GM12892 (cell line): ENCODE results near the gene SGIP1.

Source experiments
- POLR2A ChIP-seq: IDR thresholded peaks from 2 replicates; pipeline ENCODE4 v1.6.1; 2011; ENCODE audit warnings: low read depth, low read length, control low read depth
- POLR2AphosphoS5 ChIP-seq: IDR thresholded peaks from 2 replicates; pipeline ENCODE4 v1.6.1; 2011; ENCODE audit warnings: low read depth, low read length, control low read depth

GRCh38 chr1:66583021-66583420 lies 49.1 kb downstream of the SGIP1 start:
- TF ChIP-seq POLR2A (no peak), POLR2AphosphoS5 (no peak)
